ENCODE data around the gene CIDEB. TPM values are rescaled to one million over a fixed set of nuclear protein-coding genes. Genes with fewer than 3 reads are reported as not detected.

Gene CIDEB
- total and polyA plus RNA-seq, 2 of the 13 experiments (the other 11 are each of a cell fraction or from before 2014, with no cell fraction given), result 35.8 to 110 TPM

- peak; percentile 96 for TF ChIP-seq PBX2 (CRISPR knock-in tag; IDR thresholded peaks at IDR 0.05)
- TF ChIP-seq KLF15 (CRISPR knock-in tag; IDR thresholded peaks at IDR 0.05; ENCODE audit: borderline replicate concordance), result peak; percentile 98
- TF ChIP-seq ZFAT (CRISPR knock-in tag; conservative IDR thresholded peaks at IDR 0.05), result peak; percentile 92; the same call in 1 of the 2 replicates
- peak; percentile 94 for TF ChIP-seq HOXA7 (CRISPR knock-in tag; IDR thresholded peaks at IDR 0.05)
- TF ChIP-seq MIXL1 (CRISPR knock-in tag; IDR thresholded peaks at IDR 0.05), result peak; percentile 98
- no peak for TF ChIP-seq ZNF282 (IDR thresholded peaks at IDR 0.05; ENCODE audit: partially characterized antibody)
- TF ChIP-seq CC2D1A (CRISPR knock-in tag; IDR thresholded peaks at IDR 0.05), result peak; percentile 5; the same call in 1 of the 2 replicates
- peak; percentile 100 for TF ChIP-seq KAT7 (CRISPR knock-in tag; IDR thresholded peaks at IDR 0.05; ENCODE audit: borderline replicate concordance)
- peak; percentile 100 for TF ChIP-seq ZNF430 (CRISPR knock-in tag; IDR thresholded peaks at IDR 0.05)
- TF ChIP-seq GABPA (IDR thresholded peaks at IDR 0.05; ENCODE audit: low read depth, low read length), result no peak
- peak; percentile 91 for TF ChIP-seq GABPA (CRISPR knock-in tag; IDR thresholded peaks at IDR 0.05; ENCODE audit: low read depth)
- TF ChIP-seq ZNF383 (CRISPR knock-in tag; IDR thresholded peaks at IDR 0.05; ENCODE audit: borderline replicate concordance), result no peak; the same call in none of the 2 replicates
- TF ChIP-seq U2AF1 (optimal IDR thresholded peaks at IDR 0.05; ENCODE audit: low read depth, low read length), result peak; percentile 99
- peak; percentile 85 for TF ChIP-seq PPARG (CRISPR knock-in tag; conservative IDR thresholded peaks at IDR 0.05)
- peak; percentile 99 for TF ChIP-seq HOXD1 (CRISPR knock-in tag; IDR thresholded peaks at IDR 0.05)
- TF ChIP-seq MLXIP (CRISPR knock-in tag; IDR thresholded peaks at IDR 0.05; ENCODE audit: borderline replicate concordance), result peak; percentile 90
- peak; percentile 94 for TF ChIP-seq ARNTL (CRISPR knock-in tag; IDR thresholded peaks at IDR 0.05)
- TF ChIP-seq ZNF260 (CRISPR knock-in tag; IDR thresholded peaks at IDR 0.05; ENCODE audit: borderline replicate concordance, low read depth), result no peak
- TF ChIP-seq ZNF326 (CRISPR knock-in tag; IDR thresholded peaks at IDR 0.05; ENCODE audit: borderline replicate concordance), result no peak; the same call in 1 of the 2 replicates
- TF ChIP-seq ZNF484 (CRISPR knock-in tag; IDR thresholded peaks at IDR 0.05; ENCODE audit: borderline replicate concordance, low read depth), result peak; percentile 89; the same call in 1 of the 2 replicates
- peak; percentile 90 for TF ChIP-seq MLX (CRISPR knock-in tag; IDR thresholded peaks at IDR 0.05)
- TF ChIP-seq ZNF230 (CRISPR knock-in tag; IDR thresholded peaks at IDR 0.05), result peak; percentile 94; the same call in 1 of the 2 replicates
- TF ChIP-seq ZC3H13 (CRISPR knock-in tag; IDR thresholded peaks at IDR 0.05), result peak; percentile 97
- TF ChIP-seq MIER2 (CRISPR knock-in tag; IDR thresholded peaks at IDR 0.05), result peak; percentile 91
- TF ChIP-seq RARA (CRISPR knock-in tag; IDR thresholded peaks at IDR 0.05), result peak; percentile 60
- TF ChIP-seq ZNF451 (CRISPR knock-in tag; IDR thresholded peaks at IDR 0.05), result peak; percentile 100
- TF ChIP-seq AHR (CRISPR knock-in tag; IDR thresholded peaks at IDR 0.05), result peak; percentile 99
These were observed 36.5 kb downstream of the CIDEB start, which contains the start of gene RABGGTA (continued) for GRCh38 chr14:24271134-24271833.

Measured in HepG2 (cell line).